Airway epithelial cell (primary cell): ENCODE data around the gene SNAP29. TPM values are rescaled to one million over a fixed set of nuclear protein-coding genes. Genes with fewer than 3 reads are reported as not detected.

Source experiments
- total RNA-seq: library from RNA; depleted of rRNA; stranded (reverse); fragments of >200 nt; gene quantifications from 2 replicates; pipeline ENCODE4 v1.2.3, GENCODE V29; 2015

SNAP29 gene
- total RNA-seq: 10.4 and 13.4 TPM in 2 replicates

GRCh38 chr22:20858615-20859416 is at the start of gene SNAP29, which contains the start of gene PI4KA:
Gene SNAP29 (plus strand): TSS chr22:20859007. CDS start chr22:20859111, 104 bp downstream.
Gene PI4KA (minus strand): TSS chr22:20858811. CDS start chr22:20858725, 86 bp downstream.

GRCh38 chr22:20916916-20917810 is 58.4 kb downstream of the SNAP29 start, which contains the start of gene CRKL:
Gene CRKL (plus strand): TSS chr22:20917407. CDS start chr22:20917935, 528 bp downstream.

Other genes with a start within 250 kb of the SNAP29 start
- 0.14 TPM in 1 of 2 replicates, not detected in the other for gene SERPIND1, start 84.9 kb upstream of the SNAP29 start, total RNA-seq
- gene PI4KA, start 196 bp upstream of the SNAP29 start, total RNA-seq: 18.5 and 30.6 TPM in 2 replicates
- gene CRKL, start 58.4 kb downstream of the SNAP29 start, total RNA-seq: 54.1 and 62.4 TPM in 2 replicates
- 0.56 and 0.85 TPM in 2 replicates for gene AIFM3, start 108.2 kb downstream of the SNAP29 start, total RNA-seq
- gene LZTR1, start 123.3 kb downstream of the SNAP29 start, total RNA-seq: 19.7 and 22.5 TPM in 2 replicates
- 26.3 and 38.0 TPM in 2 replicates for gene THAP7, start 143.1 kb downstream of the SNAP29 start, total RNA-seq
- 0.21 and 0.28 TPM in 2 replicates for gene P2RX6, start 156.2 kb downstream of the SNAP29 start, total RNA-seq
- gene SLC7A4, start 173.6 kb downstream of the SNAP29 start, total RNA-seq: 2.0 TPM in 2 replicates
- gene LRRC74B, start 186.9 kb downstream of the SNAP29 start, total RNA-seq: not detected in 2 replicates